Activated CD4-positive, CD25-positive, alpha-beta regulatory T cell treated with anti-CD3 and anti-CD28 coated beads, Interleukin-2, amount 50 U/mL, for 16 hours (primary cell): ENCODE measurements around the gene GINS2.

Experiments
- DNase-seq: peaks from one replicate; pipeline ENCODE4 v3.0.0-alpha.2; 2020; ENCODE audit warnings: low read depth, low spot score

GINS2 gene

GRCh38 chr16:85654251-85655095 lies 34.3 kb downstream of the GINS2 start:
- no peak for DNase-seq

DNA sequence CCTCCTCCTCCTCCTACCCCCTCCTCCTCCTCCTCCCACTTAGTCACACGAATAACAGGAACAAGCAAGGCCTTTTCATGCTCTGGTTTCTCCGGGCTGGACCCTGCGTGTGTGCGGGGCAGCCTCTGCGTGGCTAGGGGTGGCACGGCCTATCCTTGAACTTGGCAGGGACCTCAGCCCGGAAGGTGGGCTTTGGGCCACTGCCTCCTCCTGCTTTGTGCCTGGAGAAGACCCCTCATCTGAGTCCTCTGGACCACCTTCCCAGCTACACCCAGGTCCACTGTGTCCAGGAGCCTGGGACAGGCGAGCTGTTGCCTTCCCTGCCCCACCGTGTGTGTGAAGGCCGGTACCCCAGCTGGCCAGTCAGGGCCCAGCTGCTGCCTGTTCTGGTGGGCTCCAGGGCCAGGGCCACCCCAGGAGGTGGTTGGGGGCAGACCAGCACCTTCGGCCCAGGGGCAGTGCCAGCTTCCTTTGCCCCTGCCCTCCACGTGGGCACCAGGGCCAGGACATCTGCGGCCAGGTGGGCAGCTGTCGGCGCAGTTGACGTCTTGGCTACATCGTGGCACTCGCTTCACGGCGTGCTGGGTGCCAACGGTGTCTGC lies 35.4 kb downstream of the GINS2 start:
- no peak for DNase-seq

DNA sequence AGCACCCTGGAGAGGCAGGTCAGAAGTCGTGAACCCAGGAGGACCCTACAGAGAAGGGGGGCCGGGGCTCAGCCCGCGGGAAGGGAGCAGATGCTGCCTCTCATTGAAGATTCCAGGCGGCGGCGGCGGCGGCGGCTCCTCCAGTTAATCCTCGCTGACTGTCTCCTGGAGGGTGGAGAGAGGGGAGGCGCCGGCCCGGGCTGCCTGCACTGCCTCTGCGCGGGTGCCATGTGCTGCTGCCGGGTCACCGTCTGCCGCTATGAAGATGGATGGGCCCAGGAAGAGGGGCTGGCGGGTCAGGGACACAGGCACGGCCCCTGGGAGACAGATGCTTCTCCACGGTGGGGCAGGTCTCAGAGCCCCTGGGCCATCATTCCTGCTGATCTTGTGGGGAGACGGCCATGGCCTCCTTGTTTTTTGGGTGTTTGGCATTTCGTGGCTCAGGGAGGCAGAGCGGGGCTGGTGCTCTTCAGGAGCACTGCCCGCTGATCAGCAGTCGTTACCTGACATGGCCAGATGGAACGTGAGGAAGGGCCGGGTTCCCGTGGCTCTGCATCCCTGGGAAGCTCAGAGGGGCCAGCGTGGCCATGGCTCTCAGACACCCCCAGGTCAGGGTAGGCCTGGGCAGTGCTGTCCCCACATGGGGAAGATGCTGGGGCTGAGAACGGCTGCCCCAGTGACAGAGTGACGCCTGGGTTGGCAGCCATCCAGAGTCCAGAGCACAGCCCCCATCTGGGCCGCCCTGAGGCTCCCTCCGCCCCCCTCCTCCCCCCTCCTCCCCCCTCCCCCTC lies 36.1 kb downstream of the GINS2 start:
- no peak for DNase-seq

DNA sequence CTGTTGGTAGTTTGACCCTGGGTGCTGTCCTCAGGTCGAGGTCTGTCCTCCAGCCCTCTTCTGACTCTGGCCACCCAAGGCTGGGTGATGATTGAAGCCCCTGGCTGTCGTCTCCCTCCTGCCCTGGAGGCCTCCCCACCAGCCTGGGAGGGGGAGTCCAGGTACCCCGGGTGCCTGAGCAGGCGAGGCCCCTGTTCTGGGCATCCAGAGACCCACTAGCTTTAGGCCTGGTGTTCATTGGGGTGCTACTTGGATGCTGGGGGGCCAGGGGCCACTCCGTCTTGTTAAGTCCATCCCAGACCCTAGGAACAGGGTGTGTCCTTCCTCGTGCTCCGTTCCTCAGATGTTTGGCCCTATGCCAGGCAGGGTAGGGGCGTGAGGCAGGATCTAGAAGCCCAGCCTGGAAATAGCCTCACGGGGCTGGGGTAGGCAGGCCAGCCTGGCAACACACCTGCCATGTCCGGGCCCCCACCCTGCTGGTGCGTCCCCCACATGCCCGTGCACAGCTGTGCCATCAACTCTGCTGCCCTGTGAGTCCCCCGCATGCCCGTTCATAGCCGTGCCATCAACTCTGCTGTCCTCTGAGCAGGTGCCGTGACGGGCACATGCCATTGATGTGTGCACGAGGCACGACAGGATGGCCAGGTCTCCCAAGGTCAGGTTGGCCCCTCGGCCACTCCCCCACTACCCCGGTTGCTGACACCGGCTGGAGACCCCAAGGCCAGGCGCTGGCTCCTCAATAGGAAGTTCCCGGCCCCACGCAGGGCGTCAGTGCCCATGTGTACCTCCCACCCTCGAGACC lies 36.9 kb downstream of the GINS2 start:
- DNase-seq = no peak

DNA sequence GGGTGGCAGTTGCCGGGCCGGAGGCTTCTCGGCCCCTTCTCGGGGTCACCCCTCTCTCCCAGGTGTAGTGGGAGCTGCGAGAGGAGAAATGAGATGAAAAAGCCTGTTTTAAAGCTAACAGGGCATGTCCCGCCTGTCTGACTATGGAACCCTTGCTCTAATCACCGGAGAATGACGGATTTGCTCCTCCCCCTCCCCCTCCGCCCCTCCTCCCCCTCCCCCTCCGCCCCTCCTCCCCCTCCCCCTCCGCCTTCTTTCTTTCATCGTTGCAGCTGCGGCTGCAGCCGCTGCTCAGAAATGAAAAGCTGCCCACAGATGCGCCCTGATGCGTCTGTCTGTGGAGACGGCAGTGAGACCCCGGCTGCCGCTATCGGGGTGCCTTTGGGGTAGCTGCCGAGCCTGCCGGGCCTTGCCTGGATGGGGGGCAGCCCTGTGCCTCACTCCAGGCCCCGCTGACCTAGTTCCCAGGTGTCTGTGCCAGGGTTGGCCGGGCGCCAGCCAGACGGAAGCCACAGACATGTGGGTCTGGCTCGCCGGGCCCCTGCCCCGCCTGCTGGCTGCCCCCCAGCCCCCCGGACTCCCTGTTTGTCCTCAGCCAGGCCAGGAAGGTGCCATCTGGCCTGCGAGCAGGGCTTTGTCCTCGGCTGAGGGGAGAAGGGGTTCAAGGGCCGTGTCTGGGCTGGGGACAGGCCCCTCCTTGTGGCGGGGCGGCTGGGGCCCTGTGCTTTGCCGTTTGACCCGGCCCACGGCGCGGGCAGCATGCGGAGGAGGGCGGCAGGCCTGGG lies 37.7 kb downstream of the GINS2 start:
- no peak for DNase-seq

DNA sequence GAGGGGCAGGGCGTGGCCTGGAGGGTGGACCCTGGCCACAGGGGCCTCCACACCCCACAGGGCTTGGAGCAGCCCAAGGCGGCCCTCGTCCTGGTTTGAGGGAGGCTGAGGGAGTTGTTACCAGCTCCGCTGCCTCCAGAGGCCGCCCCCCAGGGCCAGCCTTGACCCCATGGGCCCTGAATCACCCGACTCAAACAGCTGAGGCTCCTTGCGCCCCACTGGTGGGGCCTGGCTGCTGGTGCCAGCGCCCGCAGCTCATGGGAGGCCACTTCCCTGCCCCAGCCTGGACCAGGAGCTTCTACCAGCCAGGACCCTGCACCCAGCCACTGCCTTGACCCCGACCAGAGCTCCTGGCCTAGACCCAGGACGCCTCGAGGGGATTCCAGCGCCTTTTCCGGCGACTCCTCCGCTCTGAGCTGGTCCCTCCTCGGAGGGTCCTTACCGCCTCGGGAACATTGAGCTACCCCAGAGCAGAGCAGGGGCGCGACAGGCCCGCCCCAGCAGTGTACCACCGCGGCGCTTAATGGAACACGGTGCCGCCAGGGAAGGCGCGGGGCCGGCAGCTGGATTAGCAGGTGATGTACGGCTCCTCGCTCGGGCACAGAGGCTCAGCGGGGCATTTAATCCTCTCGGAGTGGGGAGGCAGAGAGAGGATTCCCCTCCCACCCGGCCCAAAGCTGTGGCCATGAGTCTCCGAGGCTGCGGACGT lies 38.5 kb downstream of the GINS2 start:
- DNase-seq = no peak

DNA sequence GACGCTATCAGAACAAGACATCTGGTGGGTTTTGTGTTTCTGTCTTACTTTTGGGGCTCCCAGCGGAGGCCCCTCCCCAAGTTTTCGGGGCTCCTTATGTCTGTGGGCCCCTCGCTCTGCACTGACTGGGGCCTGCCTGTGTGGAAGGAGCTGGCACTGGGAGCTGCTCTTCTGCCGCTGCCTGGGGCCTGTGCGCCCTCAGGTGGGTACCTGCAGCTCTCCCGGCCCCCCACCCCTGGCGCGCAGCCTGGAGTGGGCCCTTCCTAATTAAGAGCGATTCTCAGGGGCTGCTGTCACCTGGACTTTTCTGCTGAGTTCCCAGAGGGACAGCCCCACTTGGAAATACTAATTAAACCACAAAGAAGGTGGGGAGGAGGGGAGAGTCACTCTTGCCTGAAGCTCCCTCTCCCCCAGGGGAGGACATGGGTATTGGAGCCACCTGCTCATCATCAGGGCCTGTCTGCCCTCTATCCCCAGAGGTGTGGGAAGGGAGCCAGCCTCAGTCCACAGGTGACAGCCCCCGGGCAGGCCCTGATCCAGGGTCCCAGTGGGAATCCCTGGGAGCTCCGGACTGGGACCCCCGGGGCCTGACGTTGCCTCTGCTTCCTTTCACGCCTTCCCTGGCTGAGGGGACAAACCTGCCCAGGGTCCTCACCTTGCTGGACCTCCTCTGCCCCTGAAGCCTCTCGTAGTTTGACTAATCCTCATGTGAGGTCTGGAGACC lies 39.2 kb downstream of the GINS2 start:
- DNase-seq = no peak

- no peak for DNase-seq
Measured at GRCh38 chr16:85648805-85649204, 39.9 kb downstream of the GINS2 start.

GRCh38 chr16:85648070-85648714 lies 40.6 kb downstream of the GINS2 start:
- no peak for DNase-seq

GRCh38 chr16:85646976-85647375 lies 41.8 kb downstream of the GINS2 start:
- DNase-seq = no peak

GRCh38 chr16:85646358-85646907 lies 42.3 kb downstream of the GINS2 start:
- DNase-seq = no peak

DNA sequence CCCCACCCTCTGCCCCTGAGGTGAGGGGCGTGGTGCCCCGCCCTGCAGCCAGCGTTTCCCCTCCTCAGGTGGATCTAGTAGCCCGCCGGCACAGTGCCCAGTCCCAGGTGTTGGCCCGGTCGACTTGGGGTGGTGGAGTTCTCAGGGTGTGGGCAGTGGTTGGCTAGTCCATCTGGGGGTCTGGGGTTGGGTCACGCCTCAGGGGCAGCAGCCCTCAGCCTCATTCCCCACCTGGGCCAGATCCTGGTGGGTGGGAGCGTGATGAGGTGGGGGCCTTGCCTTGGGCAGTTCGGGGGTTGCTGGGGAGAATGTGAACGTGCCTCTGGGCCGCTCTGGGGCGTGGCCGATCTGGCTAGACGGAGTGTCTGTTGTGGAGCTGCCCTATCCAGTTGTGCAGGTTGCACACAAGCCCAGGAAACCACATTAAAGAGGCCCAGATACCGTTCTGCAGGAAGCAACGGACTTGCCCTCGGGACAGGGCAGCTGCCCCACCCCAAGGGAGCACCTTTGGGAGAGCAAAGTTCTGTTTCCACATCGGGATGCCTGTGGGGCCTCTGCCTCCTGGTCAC lies 43.6 kb downstream of the GINS2 start:
- DNase-seq = no peak

- no peak for DNase-seq
Measured at GRCh38 chr16:85644093-85644712, 44.6 kb downstream of the GINS2 start.

GRCh38 chr16:85643631-85644030 lies 45.1 kb downstream of the GINS2 start:
- no peak for DNase-seq

GRCh38 chr16:85642762-85643358 lies 45.9 kb downstream of the GINS2 start:
- no peak for DNase-seq

DNA sequence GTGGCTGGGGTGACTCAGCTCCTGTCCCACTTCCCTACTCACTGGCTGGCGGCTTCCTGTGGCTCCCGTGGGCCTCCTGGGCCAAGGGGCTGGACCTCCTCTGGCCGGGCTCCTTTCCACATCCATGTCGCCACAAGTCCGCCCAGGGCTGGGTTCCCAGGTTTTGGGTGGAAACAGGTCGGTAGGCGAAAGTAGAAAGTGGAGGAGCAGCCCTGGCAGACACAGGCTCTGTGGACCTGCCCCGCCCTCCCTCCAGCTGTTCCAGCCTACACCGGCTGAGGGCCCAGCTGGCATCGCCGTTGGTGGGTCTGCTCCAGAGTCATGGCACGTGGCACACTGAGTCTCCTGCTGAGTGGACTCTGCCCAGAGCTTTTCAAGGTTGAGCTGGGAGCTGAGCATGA lies 47.0 kb downstream of the GINS2 start:
- no peak for DNase-seq

- DNase-seq = no peak
Measured at GRCh38 chr16:85641305-85641704, 47.4 kb downstream of the GINS2 start.

- no peak for DNase-seq
Measured at GRCh38 chr16:85640585-85640984, 48.2 kb downstream of the GINS2 start.
